ENCODE measurements around the gene SEMA4F.

- TF ChIP-seq CTCF (IDR thresholded peaks at IDR 0.05): no peak
- TF ChIP-seq POLR2A (IDR thresholded peaks at IDR 0.05): no peak
Observed at GRCh38 chr2:74700643-74701372, 46.8 kb downstream of the SEMA4F start.
